Measurements from ENCODE around the gene MAGIX.
"Not testable (repeated sequence)": the region's sequence is repeated elsewhere in the genome, so short reads cannot be mapped to it uniquely, and the experiment has no call there.

The MAGIX gene

GRCh38 chrX:49147282-49147681, 15.3 kb upstream of the MAGIX start:
- DNase-seq (ENCODE audit: insufficient read length): no peak
- no peak for FAIRE-seq
- TF ChIP-seq POLR2A (IDR thresholded peaks at IDR 0.05; ENCODE audit: low read depth, low read length) (no peak), TAF1 (IDR thresholded peaks at IDR 0.05; ENCODE audit: borderline replicate concordance, low read depth, low read length) (no peak), POLR2AphosphoS5 (IDR thresholded peaks at IDR 0.05; ENCODE audit: low read depth, low read length) (no peak)

- DNase-seq (ENCODE audit: insufficient read length): no peak
Measured at GRCh38 chrX:49147936-49148335, 14.6 kb upstream of the MAGIX start.

GRCh38 chrX:49148390-49149100, 14.0 kb upstream of the MAGIX start:
- FAIRE-seq; DNase-seq (ENCODE audit: insufficient read length): not testable (repeated sequence)

More at GRCh38 chrX:49147936-49148335, 14.6 kb upstream of the MAGIX start:
- FAIRE-seq: no peak
- TF ChIP-seq POLR2A (IDR thresholded peaks at IDR 0.05; ENCODE audit: low read depth, low read length) (no peak), TAF1 (IDR thresholded peaks at IDR 0.05; ENCODE audit: borderline replicate concordance, low read depth, low read length) (no peak), POLR2AphosphoS5 (IDR thresholded peaks at IDR 0.05; ENCODE audit: low read depth, low read length) (no peak)

GRCh38 chrX:49149291-49149690, 13.3 kb upstream of the MAGIX start:
- not testable (repeated sequence) for FAIRE-seq; DNase-seq (ENCODE audit: insufficient read length)

- TF ChIP-seq POLR2A (IDR thresholded peaks at IDR 0.05; ENCODE audit: low read depth, low read length) (no peak), TAF1 (IDR thresholded peaks at IDR 0.05; ENCODE audit: borderline replicate concordance, low read depth, low read length) (no peak), POLR2AphosphoS5 (IDR thresholded peaks at IDR 0.05; ENCODE audit: low read depth, low read length) (no peak)
- FAIRE-seq: no peak
Measured at GRCh38 chrX:49153467-49153866, 9.1 kb upstream of the MAGIX start.

GRCh38 chrX:49155243-49155899, 7.2 kb upstream of the MAGIX start:
- DNase-seq (ENCODE audit: insufficient read length) (no peak), FAIRE-seq (no peak)
- TF ChIP-seq POLR2A (IDR thresholded peaks at IDR 0.05; ENCODE audit: low read depth, low read length) (no peak), TAF1 (IDR thresholded peaks at IDR 0.05; ENCODE audit: borderline replicate concordance, low read depth, low read length) (no peak), POLR2AphosphoS5 (IDR thresholded peaks at IDR 0.05; ENCODE audit: low read depth, low read length) (no peak)

More at GRCh38 chrX:49153467-49153866, 9.1 kb upstream of the MAGIX start:
- DNase-seq (ENCODE audit: insufficient read length): no peak

GRCh38 chrX:49155900-49156837, 6.4 kb upstream of the MAGIX start:
- no peak for TF ChIP-seq POLR2AphosphoS5 (IDR thresholded peaks at IDR 0.05; ENCODE audit: low read depth, low read length)
- peak; percentile 26; the same call in 1 of the 2 replicates for TF ChIP-seq POLR2A (IDR thresholded peaks at IDR 0.05; ENCODE audit: low read depth, low read length)
- peak; percentile 78 for DNase-seq (ENCODE audit: insufficient read length)
- FAIRE-seq: peak; percentile 95

- TF ChIP-seq POLR2A (IDR thresholded peaks at IDR 0.05; ENCODE audit: low read depth, low read length): no peak
- no peak for TF ChIP-seq POLR2AphosphoS5 (IDR thresholded peaks at IDR 0.05; ENCODE audit: low read depth, low read length)
- TF ChIP-seq TAF1 (IDR thresholded peaks at IDR 0.05; ENCODE audit: borderline replicate concordance, low read depth, low read length): no peak
- FAIRE-seq (no peak), DNase-seq (ENCODE audit: insufficient read length) (no peak)
Measured at GRCh38 chrX:49157194-49157593, 5.4 kb upstream of the MAGIX start.

GRCh38 chrX:49160908-49161307, 1.6 kb upstream of the MAGIX start:
- DNase-seq (ENCODE audit: insufficient read length): no peak
- FAIRE-seq: no peak
- no peak for TF ChIP-seq TAF1 (IDR thresholded peaks at IDR 0.05; ENCODE audit: borderline replicate concordance, low read depth, low read length)
- no peak for TF ChIP-seq POLR2AphosphoS5 (IDR thresholded peaks at IDR 0.05; ENCODE audit: low read depth, low read length)
- TF ChIP-seq POLR2A (IDR thresholded peaks at IDR 0.05; ENCODE audit: low read depth, low read length): no peak

GRCh38 chrX:49161632-49162031, 926 bp upstream of the MAGIX start:
- no peak for FAIRE-seq
- no peak for TF ChIP-seq TAF1 (IDR thresholded peaks at IDR 0.05; ENCODE audit: borderline replicate concordance, low read depth, low read length)
- TF ChIP-seq POLR2AphosphoS5 (IDR thresholded peaks at IDR 0.05; ENCODE audit: low read depth, low read length): no peak
- no peak for TF ChIP-seq POLR2A (IDR thresholded peaks at IDR 0.05; ENCODE audit: low read depth, low read length)

GRCh38 chrX:49163555-49164419, 1.2 kb downstream of the MAGIX start:
- TF ChIP-seq POLR2A (IDR thresholded peaks at IDR 0.05; ENCODE audit: low read depth, low read length) (peak; percentile 18; the same call in 1 of the 2 replicates), TAF1 (IDR thresholded peaks at IDR 0.05; ENCODE audit: borderline replicate concordance, low read depth, low read length) (no peak), POLR2AphosphoS5 (IDR thresholded peaks at IDR 0.05; ENCODE audit: low read depth, low read length) (no peak)
- DNase-seq (ENCODE audit: insufficient read length): no peak
- FAIRE-seq: no peak

More at GRCh38 chrX:49161632-49162031, 926 bp upstream of the MAGIX start:
- DNase-seq (ENCODE audit: insufficient read length): no peak
